Adrenal gland (tissue), 5 donors: ENCODE results near the gene MAN1C1.

ENCODE experiments used
- POLR2A ChIP-seq, 2 donors: fragments of 450-650 bp; IDR thresholded peaks; one replicate each; pipeline ENCODE4 v1.6.1; 2017; ENCODE audit warnings: antibody characterized with exemption in 2 of 2, mild to moderate bottlenecking in 2 of 2, moderate library complexity in 1 of 2
- TF ChIP-seq, protein P1 (sequence below), 6 experiments: fragments of 450-650 bp in 4 of 6; fragments of 200-600 bp in 2 of 6; sonication (generic) in 1 of 6; IDR thresholded peaks; 1 replicate in 5 of 6; 2 replicates in 1 of 6; pipeline versions ENCODE4 v1.5.1 to v1.8.0; 2016 to 2021; ENCODE audit warnings: antibody characterized with exemption in 6 of 6, mild to moderate bottlenecking in 2 of 6, moderate library complexity in 1 of 6
- donor health status: DM: no; HTN: no; CAD: no.

- TF ChIP-seq, protein P1, sequence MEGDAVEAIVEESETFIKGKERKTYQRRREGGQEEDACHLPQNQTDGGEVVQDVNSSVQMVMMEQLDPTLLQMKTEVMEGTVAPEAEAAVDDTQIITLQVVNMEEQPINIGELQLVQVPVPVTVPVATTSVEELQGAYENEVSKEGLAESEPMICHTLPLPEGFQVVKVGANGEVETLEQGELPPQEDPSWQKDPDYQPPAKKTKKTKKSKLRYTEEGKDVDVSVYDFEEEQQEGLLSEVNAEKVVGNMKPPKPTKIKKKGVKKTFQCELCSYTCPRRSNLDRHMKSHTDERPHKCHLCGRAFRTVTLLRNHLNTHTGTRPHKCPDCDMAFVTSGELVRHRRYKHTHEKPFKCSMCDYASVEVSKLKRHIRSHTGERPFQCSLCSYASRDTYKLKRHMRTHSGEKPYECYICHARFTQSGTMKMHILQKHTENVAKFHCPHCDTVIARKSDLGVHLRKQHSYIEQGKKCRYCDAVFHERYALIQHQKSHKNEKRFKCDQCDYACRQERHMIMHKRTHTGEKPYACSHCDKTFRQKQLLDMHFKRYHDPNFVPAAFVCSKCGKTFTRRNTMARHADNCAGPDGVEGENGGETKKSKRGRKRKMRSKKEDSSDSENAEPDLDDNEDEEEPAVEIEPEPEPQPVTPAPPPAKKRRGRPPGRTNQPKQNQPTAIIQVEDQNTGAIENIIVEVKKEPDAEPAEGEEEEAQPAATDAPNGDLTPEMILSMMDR (IDR thresholded peaks at IDR 0.05) = no peak
- no peak for TF ChIP-seq POLR2A (IDR thresholded peaks at IDR 0.05)
These were observed 4.7 kb upstream of the MAN1C1 start for GRCh38 chr1:25611843-25612242.
